Pancreas (tissue), 10 donors: ENCODE measurements around the gene WDR31. TPM values are rescaled to one million over a fixed set of nuclear protein-coding genes. Genes with fewer than 3 reads are reported as not detected.

Experiments
- ATAC-seq, 4 donors: fragments of 200-7000 bp; cut with Tn5 transposase; one replicate each; pipeline versions ENCODE4 v1.8.0 to v1.9.1; 2020; ENCODE audit warnings: mild to moderate bottlenecking in 4 of 4, moderate library complexity in 4 of 4
- DNase-seq, 6 donors: peaks; one replicate each; pipeline ENCODE4 v3.0.0-alpha.2; 2020
- FAIRE-seq: peaks from 2 replicates; lab custom pipeline; 2012; peaks lifted over from hg19 to GRCh38; lab: Jason Lieb, UNC
- H3K27ac ChIP-seq, 4 donors: fragments of 200-600 bp; sonication (generic); 1 replicate in 3 of 4; 2 replicates in 1 of 4; pipeline versions ENCODE4 v1.5.0 to v1.8.0; 2020
- H3K27me3 ChIP-seq, 4 donors: fragments of 200-600 bp; one replicate each; pipeline ENCODE4 v1.8.0; 2021
- H3K36me3 ChIP-seq, 3 donors: fragments of 200-600 bp; sonication (generic) in 1 of 3; one replicate each; pipeline versions ENCODE4 v1.5.0 to v1.8.0; 2020 to 2021
- H3K4me1 ChIP-seq, 3 donors: fragments of 200-600 bp; one replicate each; pipeline ENCODE4 v1.8.0; 2021
- H3K4me3 ChIP-seq, 4 donors: fragments of 200-600 bp; sonication (generic) in 2 of 4; one replicate each; pipeline versions ENCODE4 v1.5.0 to v1.8.0; 2020 to 2021
- H3K9me3 ChIP-seq, 4 donors: fragments of 200-600 bp; one replicate each; pipeline ENCODE4 v1.8.0; 2021
- WGBS, 2 donors: extraction: QIAGEN DNeasy Blood & Tissue Kit; methylation state at CpG; one replicate each; pipeline ENCODE4 v1.1.7; 2013; 5-methylcytosine and 5-hydroxymethylcytosine counted together
- intact Hi-C, 3 donors: fragments of 100-400 bp; cut with DNase I; formaldehyde crosslinking; loops; one replicate each; pipeline versions ENCODE4 v1.11.1 to v1.14.2; 2022
- polyA plus RNA-seq, 2 donors: library from polyadenylated mRNA; stranded (reverse); fragments of 200-250 nt; gene quantifications; one replicate each; pipeline ENCODE4 v1.2.3, GENCODE V29; 2013
- total RNA-seq, 6 donors: library from RNA; stranded (reverse); fragmentation: NEBNext Ultra II Directional in 4 of 6; extraction: Animal tissue kit (Norgen Biotek cat#: 25700) in 4 of 6; gene quantifications; one replicate each; pipeline versions ENCODE4 v1.2.1 to v1.2.4, GENCODE V29; 2021 to 2023
- TF ChIP-seq, protein P1 (sequence below), 4 donors: fragments of 200-600 bp; sonication (generic) in 3 of 4; IDR thresholded peaks; one replicate each; pipeline versions ENCODE4 v1.5.0 to v1.8.0; 2021; ENCODE audit warnings: antibody characterized with exemption in 4 of 4
- donor health status: healthy with polysubstance abuse.
- donor health status: DM: no; HTN: no; CAD: no; lungs with moderate emphysema.
- donor health status: DM: no; HTN: no; CAD: no.
- donor health status: control.
- donor health status: control.
- donor health status: Bipolar disorder and iron deficiency.
- donor health status: DM: yes; HTN: yes; CAD: no.
- donor health status: DM: no; HTN: no; CAD: no.
- donor health status: DM: no; HTN: no; CAD: no.
- donor health status: DM: yes; HTN: yes; CAD: no.

WDR31 gene
- total and polyA plus RNA-seq, 8 donors = 1.2 to 4.5 (median 2.7) TPM

DNA sequence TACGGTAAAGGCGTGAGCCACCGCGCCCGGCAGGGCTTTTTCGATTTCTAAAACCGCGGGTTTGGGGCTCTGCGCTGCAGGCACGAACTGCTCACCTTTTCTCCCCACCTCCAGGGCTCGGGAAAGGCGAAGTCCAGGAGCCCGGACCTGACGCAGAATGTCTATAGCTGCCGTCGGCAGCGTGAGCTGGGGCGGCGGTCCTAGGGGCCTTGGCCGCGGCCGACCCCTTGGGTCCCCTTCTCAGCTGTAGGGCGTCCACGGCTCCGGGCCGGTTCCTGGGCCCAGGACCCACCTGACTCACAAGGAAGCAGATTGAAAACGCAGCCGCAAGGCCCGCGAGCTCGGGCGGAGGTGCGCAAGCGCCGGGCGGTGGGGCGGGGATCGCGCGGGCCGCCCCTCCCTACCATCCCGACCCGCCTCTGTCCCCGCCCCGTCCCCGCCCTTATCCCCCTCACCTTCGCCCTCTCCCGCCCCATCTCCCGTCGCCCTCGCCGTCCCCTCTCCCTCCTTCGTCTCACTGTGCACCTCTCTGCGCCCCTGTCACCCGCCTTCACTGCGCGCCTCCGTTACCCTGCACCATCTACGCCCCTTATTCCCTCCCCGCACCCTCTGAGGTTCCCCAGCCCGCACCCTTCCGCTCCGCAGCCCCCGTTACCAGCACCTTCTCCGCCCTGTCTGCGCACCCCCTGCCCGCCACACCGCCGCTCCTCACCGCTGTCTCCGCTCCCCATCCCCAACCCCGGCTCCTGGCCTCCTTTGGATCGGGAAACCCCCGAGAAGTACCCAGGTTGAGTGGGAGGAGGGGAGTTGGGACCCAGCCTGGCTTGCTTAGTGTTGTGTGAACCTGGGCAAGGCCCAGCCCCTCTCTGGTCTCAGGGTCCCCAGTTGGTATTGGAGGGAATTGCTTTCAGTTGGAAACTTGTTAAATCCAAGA lies 36.8 kb upstream of the WDR31 start, which contains the start of gene HDHD3:
TSS of gene HDHD3 (minus strand) at position 353 of the 934 bp plus-strand sequence. CDS start 2,632 bp downstream, outside the sequence.
- Histone ChIP-seq H3K27me3 (no peaks in the 10 kb centered on the region), H3K4me1 (peaks cover 34 to 61% (median 56%) of the 10 kb centered on the region in 3 donors), H3K9me3 (no peaks in the 10 kb centered on the region), H3K36me3 (peaks cover 0 to 15% (median 0%) of the 10 kb centered on the region in 3 donors), H3K4me3 (peak within 1 kb of the TSS; percentile 72 to 91 (median 79)), H3K27ac (peak within 1 kb of the TSS; percentile 93 to 97 (median 94))
- intact Hi-C loops = no loop called here
- FAIRE-seq = no peak
- TF ChIP-seq, protein P1, sequence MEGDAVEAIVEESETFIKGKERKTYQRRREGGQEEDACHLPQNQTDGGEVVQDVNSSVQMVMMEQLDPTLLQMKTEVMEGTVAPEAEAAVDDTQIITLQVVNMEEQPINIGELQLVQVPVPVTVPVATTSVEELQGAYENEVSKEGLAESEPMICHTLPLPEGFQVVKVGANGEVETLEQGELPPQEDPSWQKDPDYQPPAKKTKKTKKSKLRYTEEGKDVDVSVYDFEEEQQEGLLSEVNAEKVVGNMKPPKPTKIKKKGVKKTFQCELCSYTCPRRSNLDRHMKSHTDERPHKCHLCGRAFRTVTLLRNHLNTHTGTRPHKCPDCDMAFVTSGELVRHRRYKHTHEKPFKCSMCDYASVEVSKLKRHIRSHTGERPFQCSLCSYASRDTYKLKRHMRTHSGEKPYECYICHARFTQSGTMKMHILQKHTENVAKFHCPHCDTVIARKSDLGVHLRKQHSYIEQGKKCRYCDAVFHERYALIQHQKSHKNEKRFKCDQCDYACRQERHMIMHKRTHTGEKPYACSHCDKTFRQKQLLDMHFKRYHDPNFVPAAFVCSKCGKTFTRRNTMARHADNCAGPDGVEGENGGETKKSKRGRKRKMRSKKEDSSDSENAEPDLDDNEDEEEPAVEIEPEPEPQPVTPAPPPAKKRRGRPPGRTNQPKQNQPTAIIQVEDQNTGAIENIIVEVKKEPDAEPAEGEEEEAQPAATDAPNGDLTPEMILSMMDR (IDR thresholded peaks at IDR 0.05) = no peak
- peak; percentile 79 to 91 (median 86) for ATAC-seq
- peak; percentile 89 to 95 (median 91) for DNase-seq
- 1% methylated on average over 47 to 74 of the region's 74 CpGs for WGBS, 2 donors

- H3K4me1 ChIP-seq = peaks cover 33 to 58% (median 48%) of the 10 kb centered on the region in 3 donors
- peaks cover 0 to 15% (median 0%) of the 10 kb centered on the region in 3 donors for H3K36me3 ChIP-seq
- intact Hi-C loops = no loop called here
- peak overlapping the region; percentile 93 to 97 (median 94) for H3K27ac ChIP-seq
- H3K27me3 ChIP-seq = no peaks in the 10 kb centered on the region
- DNase-seq = peak in 2 of 6 donors; percentile 51 to 61
- WGBS, 2 donors = 36 to 38% methylated on average over 6 of the region's 6 CpGs
- FAIRE-seq = no peak
- peak overlapping the region; percentile 72 to 91 (median 79) for H3K4me3 ChIP-seq
- ATAC-seq = peak; percentile 26 to 38 (median 34)
- H3K9me3 ChIP-seq = no peaks in the 10 kb centered on the region
- TF ChIP-seq, protein P1 (IDR thresholded peaks at IDR 0.05) = no peak
Observed at GRCh38 chr9:113375057-113376023, 35.3 kb upstream of the WDR31 start.

GRCh38 chr9:113373676-113374392 lies 33.8 kb upstream of the WDR31 start:
- Histone ChIP-seq H3K27ac (peak overlapping the region in 1 of 4 donors; percentile 35), H3K36me3 (peaks cover 0 to 15% (median 0%) of the 10 kb centered on the region in 3 donors), H3K27me3 (no peaks in the 10 kb centered on the region), H3K4me3 (no peak overlapping the region), H3K4me1 (peaks cover 33 to 52% (median 50%) of the 10 kb centered on the region in 3 donors), H3K9me3 (no peaks in the 10 kb centered on the region)
- ATAC-seq (no peak), FAIRE-seq (no peak), DNase-seq (peak in 2 of 6 donors; percentile 65 to 77)
- TF ChIP-seq, protein P1 (IDR thresholded peaks at IDR 0.05) = no peak
- 59 to 63% methylated on average over 24 of the region's 24 CpGs for WGBS, 2 donors
- intact Hi-C loops = no loop called here

DNA sequence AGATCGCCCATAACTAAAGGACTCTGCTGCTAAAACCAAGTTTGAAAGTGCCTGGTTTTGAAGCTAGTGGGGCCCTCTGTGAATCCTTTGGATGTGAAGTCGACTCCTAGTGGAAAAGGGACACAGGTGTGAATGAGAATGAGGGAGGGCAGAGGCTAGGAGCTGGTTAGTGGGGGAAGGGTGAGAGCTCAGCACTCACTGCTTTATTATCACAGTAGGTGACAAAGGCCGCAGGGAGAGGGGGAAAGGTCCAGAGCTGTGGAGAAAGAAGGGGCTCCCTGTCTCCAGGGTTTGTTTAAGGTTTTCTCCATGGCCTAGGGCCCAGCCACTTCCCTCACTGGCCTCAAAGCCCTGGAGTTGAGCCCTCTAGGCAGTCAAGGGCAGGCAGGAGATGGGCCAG lies 33.2 kb upstream of the WDR31 start:
- H3K27ac ChIP-seq = peak overlapping the region in 1 of 4 donors; percentile 35

More for the DNA sequence above, 33.2 kb upstream of the WDR31 start:
- DNase-seq (no peak), FAIRE-seq (no peak), ATAC-seq (no peak)
- WGBS, 2 donors = 34 to 46% methylated on average over 3 of the region's 3 CpGs
- Histone ChIP-seq H3K4me1 (peaks cover 27 to 48% (median 44%) of the 10 kb centered on the region in 3 donors), H3K27me3 (no peaks in the 10 kb centered on the region), H3K9me3 (no peaks in the 10 kb centered on the region), H3K4me3 (no peak overlapping the region), H3K36me3 (peaks cover 0 to 15% (median 0%) of the 10 kb centered on the region in 3 donors)
- TF ChIP-seq, protein P1 (IDR thresholded peaks at IDR 0.05) = no peak
- intact Hi-C loops = no loop called here
